HUES64 (cell line): ENCODE results near the gene KCNC3.

Source experiments
- H3K27ac ChIP-seq: 2 replicates; pipeline ENCODE4 v1.7.0; 2013; ENCODE audit warnings: low read depth, low read length, inconsistent platforms
- H3K27me3 ChIP-seq: 2 replicates; pipeline ENCODE4 v1.6.1; 2013; ENCODE audit warnings: mild to moderate bottlenecking, low read length; ENCODE audit not compliant: insufficient read depth
- H3K36me3 ChIP-seq: 2 replicates; pipeline ENCODE4 v1.6.1; 2013; ENCODE audit warnings: mild to moderate bottlenecking, low read length; ENCODE audit not compliant: insufficient read depth
- H3K4me1 ChIP-seq: 2 replicates; pipeline ENCODE4 v1.6.1; 2013; ENCODE audit warnings: mild to moderate bottlenecking, low read length, moderate library complexity; ENCODE audit not compliant: insufficient read depth
- H3K4me3 ChIP-seq: 2 replicates; pipeline ENCODE4 v1.5.1; 2013; ENCODE audit warnings: mild to moderate bottlenecking, low read length, moderate library complexity
- H3K9ac ChIP-seq: 2 replicates; pipeline ENCODE4 v1.6.1; 2013; ENCODE audit warnings: mild to moderate bottlenecking, low read depth, low read length
- H3K9me3 ChIP-seq: 2 replicates; pipeline ENCODE4 v1.6.1; 2013; ENCODE audit warnings: low read depth, low read length; ENCODE audit not compliant: insufficient read depth
- WGBS: fragments of 150-250, 120-280 bp; methylation state at CpG from one replicate; pipeline ENCODE4 v1.1.7; 2013; ENCODE audit warnings: missing lambda C conversion rate; 5-methylcytosine and 5-hydroxymethylcytosine counted together

KCNC3 gene

GRCh38 chr19:50285833-50286232 lies 43.3 kb downstream of the KCNC3 start:
- Histone ChIP-seq H3K27ac (no peak overlapping the region), H3K9me3 (peaks cover 38% of the 10 kb centered on the region), H3K27me3 (no peaks in the 10 kb centered on the region), H3K4me1 (no peaks in the 10 kb centered on the region), H3K4me3 (no peak overlapping the region), H3K9ac (no peak overlapping the region), H3K36me3 (no peaks in the 10 kb centered on the region; the same call in 1 of the 2 replicates)
- WGBS, result 83% methylated on average over 1 of the region's 2 CpGs

GRCh38 chr19:50281491-50281890 lies 47.7 kb downstream of the KCNC3 start:
- Histone ChIP-seq H3K4me3 (no peak overlapping the region), H3K9me3 (peaks cover 38% of the 10 kb centered on the region), H3K4me1 (no peaks in the 10 kb centered on the region), H3K27ac (no peak overlapping the region), H3K36me3 (no peaks in the 10 kb centered on the region; the same call in 1 of the 2 replicates), H3K27me3 (no peaks in the 10 kb centered on the region), H3K9ac (no peak overlapping the region)
- 90% methylated on average over 22 of the region's 22 CpGs for WGBS

- Histone ChIP-seq H3K9ac (no peak overlapping the region), H3K27ac (no peak overlapping the region), H3K27me3 (no peaks in the 10 kb centered on the region), H3K4me3 (no peak overlapping the region), H3K9me3 (peaks cover 33% of the 10 kb centered on the region), H3K36me3 (no peaks in the 10 kb centered on the region), H3K4me1 (no peaks in the 10 kb centered on the region)
- WGBS, result 100% methylated on average over 2 of the region's 3 CpGs
Observed at GRCh38 chr19:50280983-50281382, 48.2 kb downstream of the KCNC3 start.

DNA sequence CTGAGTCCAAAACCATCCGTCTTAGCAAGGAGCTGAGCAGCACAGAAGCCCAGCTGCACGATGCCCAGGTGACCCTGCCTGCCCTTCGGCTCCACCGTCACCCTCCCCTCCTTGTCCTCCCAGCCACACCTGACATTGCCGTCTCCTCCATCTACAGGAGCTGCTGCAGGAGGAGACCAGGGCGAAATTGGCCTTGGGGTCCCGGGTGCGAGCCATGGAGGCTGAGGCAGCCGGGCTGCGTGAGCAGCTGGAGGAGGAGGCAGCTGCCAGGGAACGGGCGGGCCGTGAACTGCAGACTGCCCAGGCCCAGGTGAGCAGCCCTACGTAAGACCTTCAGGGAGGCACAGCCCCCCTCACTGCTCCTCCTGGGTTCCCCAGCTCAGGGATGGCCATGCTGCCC lies 49.1 kb downstream of the KCNC3 start:
- Histone ChIP-seq H3K36me3 (no peaks in the 10 kb centered on the region), H3K9ac (no peak overlapping the region), H3K4me3 (no peak overlapping the region), H3K4me1 (no peaks in the 10 kb centered on the region), H3K27ac (no peak overlapping the region), H3K27me3 (no peaks in the 10 kb centered on the region), H3K9me3 (peaks cover 24% of the 10 kb centered on the region)
- 92% methylated on average over 14 of the region's 14 CpGs for WGBS

GRCh38 chr19:50277966-50278580 lies 51.1 kb downstream of the KCNC3 start:
- Histone ChIP-seq H3K27me3 (no peaks in the 10 kb centered on the region), H3K9ac (no peak overlapping the region), H3K4me3 (no peak overlapping the region), H3K27ac (no peak overlapping the region), H3K9me3 (peaks cover 22% of the 10 kb centered on the region), H3K4me1 (no peaks in the 10 kb centered on the region), H3K36me3 (no peaks in the 10 kb centered on the region)
- 92% methylated on average over 14 of the region's 14 CpGs for WGBS

DNA sequence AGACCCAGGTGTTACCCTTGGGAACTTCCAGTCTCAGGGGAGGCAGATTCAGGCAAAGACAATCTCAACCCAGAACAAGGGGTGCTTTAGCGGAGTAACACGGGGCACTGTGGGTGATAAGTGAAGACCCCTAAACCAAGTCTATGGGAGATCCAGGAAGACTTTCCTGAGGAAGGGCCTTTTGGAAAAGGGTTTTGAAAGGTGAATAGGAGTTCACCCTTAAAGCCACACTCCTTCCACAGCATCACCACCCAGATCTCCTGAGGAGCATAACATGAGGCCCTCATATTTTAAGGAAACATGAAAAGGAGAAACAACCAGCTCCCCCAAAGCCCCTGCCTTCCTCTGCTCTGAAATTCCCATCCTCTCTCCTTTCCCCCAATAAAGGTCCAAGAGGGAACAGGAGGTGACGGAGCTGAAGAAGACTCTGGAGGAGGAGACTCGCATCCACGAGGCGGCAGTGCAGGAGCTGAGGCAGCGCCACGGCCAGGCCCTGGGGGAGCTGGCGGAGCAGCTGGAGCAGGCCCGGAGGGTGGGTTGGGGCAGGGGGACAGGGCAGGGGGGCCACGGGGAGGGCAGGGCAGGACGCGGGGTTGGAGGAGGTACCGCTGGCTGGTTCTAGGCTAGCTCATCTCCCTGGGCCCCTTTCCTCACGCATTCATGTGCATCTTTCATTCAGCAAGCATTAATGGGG lies 52.7 kb downstream of the KCNC3 start:
- Histone ChIP-seq H3K9me3 (peaks cover 26% of the 10 kb centered on the region), H3K27me3 (no peaks in the 10 kb centered on the region), H3K4me1 (no peaks in the 10 kb centered on the region), H3K27ac (no peak overlapping the region), H3K36me3 (no peaks in the 10 kb centered on the region), H3K9ac (no peak overlapping the region), H3K4me3 (no peak overlapping the region)
- 86% methylated on average over 15 of the region's 15 CpGs for WGBS

GRCh38 chr19:50275577-50276368 lies 53.4 kb downstream of the KCNC3 start:
- H3K4me3 ChIP-seq, result no peak overlapping the region
- H3K9me3 ChIP-seq, result peaks cover 29% of the 10 kb centered on the region
- WGBS, result 84% methylated on average over 26 of the region's 26 CpGs
- H3K36me3 ChIP-seq, result no peaks in the 10 kb centered on the region
- no peak overlapping the region for H3K27ac ChIP-seq
- no peak overlapping the region for H3K9ac ChIP-seq
- no peaks in the 10 kb centered on the region for H3K4me1 ChIP-seq
- H3K27me3 ChIP-seq, result no peaks in the 10 kb centered on the region

GRCh38 chr19:50273821-50274220 lies 55.4 kb downstream of the KCNC3 start:
- H3K27me3 ChIP-seq, result no peaks in the 10 kb centered on the region
- H3K36me3 ChIP-seq, result no peaks in the 10 kb centered on the region
- 92% methylated on average over 5 of the region's 7 CpGs for WGBS
- no peaks in the 10 kb centered on the region for H3K4me1 ChIP-seq
- peaks cover 24% of the 10 kb centered on the region for H3K9me3 ChIP-seq
- no peak overlapping the region for H3K9ac ChIP-seq
- H3K27ac ChIP-seq, result no peak overlapping the region
- no peak overlapping the region for H3K4me3 ChIP-seq

- 92% methylated on average over 14 of the region's 14 CpGs for WGBS
- H3K4me3 ChIP-seq, result no peak overlapping the region
- H3K9me3 ChIP-seq, result peaks cover 35% of the 10 kb centered on the region
- H3K9ac ChIP-seq, result no peak overlapping the region
- 0 out of 2 replicates have a peak, but pooled peaks cover 6% of the 10 kb centered on the region for H3K36me3 ChIP-seq
- H3K27me3 ChIP-seq, result no peaks in the 10 kb centered on the region
- no peaks in the 10 kb centered on the region for H3K4me1 ChIP-seq
- H3K27ac ChIP-seq, result no peak overlapping the region
Observed at GRCh38 chr19:50272263-50272897, 56.8 kb downstream of the KCNC3 start.

DNA sequence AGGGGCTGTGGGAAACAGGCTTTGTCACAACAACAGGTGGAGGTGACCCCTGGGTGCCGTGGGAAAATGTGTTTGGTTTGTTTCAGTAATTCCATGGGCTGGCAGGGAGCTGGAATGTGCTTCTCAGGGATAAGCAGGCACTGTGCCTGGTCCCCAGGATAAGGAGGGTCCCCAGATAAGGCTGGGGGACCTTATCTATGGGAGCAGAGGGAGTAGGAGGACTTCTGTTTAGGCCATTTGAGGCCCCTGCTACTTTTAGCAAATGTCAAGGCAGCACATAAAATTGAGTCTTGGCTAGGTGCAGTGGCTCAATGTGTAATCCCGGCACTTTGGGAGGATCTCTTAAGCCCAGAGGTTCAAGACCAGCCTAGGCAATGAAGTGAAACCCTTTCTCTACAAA lies 59.5 kb downstream of the KCNC3 start:
- no peak overlapping the region for H3K4me3 ChIP-seq
- H3K4me1 ChIP-seq, result no peaks in the 10 kb centered on the region
- H3K9ac ChIP-seq, result no peak overlapping the region
- H3K36me3 ChIP-seq, result 0 out of 2 replicates have a peak, but pooled peaks cover 6% of the 10 kb centered on the region
- peaks cover 35% of the 10 kb centered on the region for H3K9me3 ChIP-seq
- no peak overlapping the region for H3K27ac ChIP-seq
- H3K27me3 ChIP-seq, result no peaks in the 10 kb centered on the region
- WGBS, result 79% methylated on average over 2 of the region's 2 CpGs

- Histone ChIP-seq H3K4me1 (no peaks in the 10 kb centered on the region), H3K9me3 (peaks cover 39% of the 10 kb centered on the region), H3K27me3 (no peaks in the 10 kb centered on the region), H3K27ac (no peak overlapping the region), H3K36me3 (0 out of 2 replicates have a peak, but pooled peaks cover 6% of the 10 kb centered on the region), H3K4me3 (no peak overlapping the region), H3K9ac (no peak overlapping the region)
- 94% methylated on average over 5 of the region's 5 CpGs for WGBS
Observed at GRCh38 chr19:50268501-50268900, 60.7 kb downstream of the KCNC3 start.
